H1 (cell line): ENCODE results near the gene PTPRG. TPM values are rescaled to one million over a fixed set of nuclear protein-coding genes. Genes with fewer than 3 reads are reported as not detected.

ENCODE experiments used
- CTCF ChIA-PET: fragments of 300-600 bp; sonication (Branson Sonifier 250); formaldehyde crosslinking; loops from one replicate; lab custom pipeline; 2021; ENCODE audit not compliant: partially characterized antibody; lab: Charles Lee
- POLR2A ChIA-PET: fragments of 300-600 bp; sonication (Branson Sonifier 250); formaldehyde crosslinking; loops from one replicate; lab custom pipeline; 2021; ENCODE audit warnings: inconsistent platforms; ENCODE audit not compliant: partially characterized antibody; lab: Charles Lee
- DNase-seq, 2 experiments: peaks; one replicate each; pipeline versions ENCODE4 v3.0.0 to v3.0.0-alpha.2; 2010 to 2022; ENCODE audit warnings: low spot score in 2 of 2, low read depth in 1 of 2, mixed read lengths in 1 of 2
- FAIRE-seq: peaks from 2 replicates; lab custom pipeline; 2011; peaks lifted over from hg19 to GRCh38; lab: Jason Lieb, UNC
- H2AFZ ChIP-seq: 2 replicates; pipeline ENCODE4 v1.8.1; 2012; ENCODE audit warnings: low read length, inconsistent platforms
- H2AK5ac ChIP-seq: 2 replicates; pipeline ENCODE4 v1.6.1; 2013; ENCODE audit warnings: low read depth, low read length
- H2BK120ac ChIP-seq: replicated peaks from 2 replicates; pipeline ENCODE3; 2013; ENCODE audit warnings: low read depth, low read length, inconsistent platforms
- H2BK12ac ChIP-seq: 2 replicates; pipeline ENCODE4 v1.6.1; 2013; ENCODE audit warnings: low read depth, low read length
- H2BK15ac ChIP-seq: 2 replicates; pipeline ENCODE4 v1.6.1; 2013; ENCODE audit warnings: low read length
- H2BK20ac ChIP-seq: 2 replicates; pipeline ENCODE4 v1.6.1; 2013; ENCODE audit warnings: low read length
- H2BK5ac ChIP-seq: 2 replicates; pipeline ENCODE4 v1.6.1; 2013; ENCODE audit warnings: low read depth, low read length
- H3K14ac ChIP-seq: 2 replicates; pipeline ENCODE4 v1.6.1; 2013; ENCODE audit warnings: inconsistent platforms; ENCODE audit not compliant: insufficient read length
- H3K18ac ChIP-seq: 2 replicates; pipeline ENCODE4 v1.6.1; 2013; ENCODE audit warnings: low read length; ENCODE audit errors: extremely low read depth
- H3K23ac ChIP-seq: 2 replicates; pipeline ENCODE4 v1.6.1; 2013; ENCODE audit warnings: inconsistent platforms; ENCODE audit not compliant: insufficient read length
- H3K23me2 ChIP-seq: 2 replicates; pipeline ENCODE4 v1.6.1; 2013; ENCODE audit warnings: low read depth, low read length
- H3K27ac ChIP-seq: 2 replicates; pipeline ENCODE4 v1.6.1; 2011; ENCODE audit warnings: low read depth, low read length, inconsistent platforms
- H3K27me3 ChIP-seq, 4 experiments: replicated peaks in 1 of 4; 1 replicate in 1 of 4; 2 replicates in 3 of 4; pipeline versions ENCODE4 v1.6.1 to v1.8.1; 2011 to 2013; ENCODE audit warnings: low read length in 3 of 4, mild to moderate bottlenecking in 3 of 4, inconsistent platforms in 2 of 4, mixed read lengths in 2 of 4, moderate library complexity in 1 of 4; ENCODE audit not compliant: control insufficient read depth in 3 of 4, insufficient read depth in 3 of 4; ENCODE audit errors: extremely low read depth in 1 of 4
- H3K36me3 ChIP-seq, 4 experiments: 2 replicates each; pipeline versions ENCODE4 v1.6.1 to v1.8.1; 2011 to 2013; ENCODE audit warnings: mild to moderate bottlenecking in 4 of 4, low read length in 3 of 4, moderate library complexity in 2 of 4, control low read depth in 1 of 4, inconsistent platforms in 1 of 4; ENCODE audit not compliant: insufficient read depth in 4 of 4, control insufficient read depth in 2 of 4
- H3K4ac ChIP-seq: replicated peaks from 2 replicates; pipeline ENCODE3; 2013; ENCODE audit warnings: low read length, low read depth, mixed read lengths, inconsistent platforms; ENCODE audit not compliant: insufficient read length
- H3K4me1 ChIP-seq, 4 experiments: replicated peaks in 1 of 4; 1 replicate in 1 of 4; 2 replicates in 3 of 4; pipeline versions ENCODE4 v1.6.1 to v1.8.1; 2011 to 2013; ENCODE audit warnings: low read length in 3 of 4, inconsistent platforms in 2 of 4, mixed read lengths in 1 of 4; ENCODE audit not compliant: insufficient read depth in 4 of 4, control insufficient read depth in 3 of 4
- H3K4me2 ChIP-seq, 2 experiments: 2 replicates each; pipeline versions ENCODE4 v1.6.1 to v1.8.1; 2011 to 2013; ENCODE audit warnings: low read depth in 2 of 2, low read length in 2 of 2, control low read depth in 1 of 2, inconsistent platforms in 1 of 2, mild to moderate bottlenecking in 1 of 2; ENCODE audit not compliant: insufficient read depth in 1 of 2
- H3K4me3 ChIP-seq, 4 experiments: fragments of 200-600, 300-600 bp in 1 of 4; sonication (generic), shearing (Covaris generic), sonication (Bioruptor Twin) in 1 of 4; 2 replicates each; pipeline versions ENCODE4 v1.5.1 to v1.8.1; 2011 to 2016; ENCODE audit warnings: low read length in 4 of 4, low read depth in 3 of 4, control low read depth in 2 of 4, inconsistent platforms in 2 of 4, mild to moderate bottlenecking in 2 of 4, mixed read lengths in 1 of 4, moderate library complexity in 1 of 4; ENCODE audit not compliant: insufficient read depth in 2 of 4; ENCODE audit errors: extremely low read depth in 1 of 4
- H3K56ac ChIP-seq: replicated peaks from 2 replicates; pipeline ENCODE3; 2013; ENCODE audit warnings: low read depth, mild to moderate bottlenecking, mixed read lengths, low read length, inconsistent platforms; ENCODE audit not compliant: insufficient read length
- H3K79me1 ChIP-seq: 2 replicates; pipeline ENCODE4 v1.6.1; 2013; ENCODE audit warnings: low read depth, low read length, control low read depth
- H3K79me2 ChIP-seq, 2 experiments: 2 replicates each; pipeline versions ENCODE4 v1.6.1 to v1.8.1; 2012 to 2013; ENCODE audit warnings: low read length in 2 of 2, mild to moderate bottlenecking in 2 of 2, inconsistent platforms in 1 of 2; ENCODE audit not compliant: insufficient read depth in 2 of 2, control insufficient read depth in 1 of 2
- H3K9ac ChIP-seq, 4 experiments: replicated peaks in 1 of 4; 1 replicate in 1 of 4; 2 replicates in 3 of 4; pipeline versions ENCODE4 v1.6.1 to v1.8.1; 2011 to 2013; ENCODE audit warnings: low read depth in 3 of 4, low read length in 3 of 4, control low read depth in 2 of 4, mild to moderate bottlenecking in 2 of 4, moderate library complexity in 2 of 4, inconsistent platforms in 1 of 4; ENCODE audit errors: extremely low read depth in 1 of 4
- H3K9me3 ChIP-seq, 2 experiments: 2 replicates each; pipeline versions ENCODE4 v1.6.1 to v1.8.1; 2012 to 2013; ENCODE audit warnings: mild to moderate bottlenecking in 2 of 2, moderate library complexity in 2 of 2, control low read depth in 1 of 2, inconsistent platforms in 1 of 2, low read depth in 1 of 2, low read length in 1 of 2, mixed read lengths in 1 of 2; ENCODE audit not compliant: insufficient read depth in 2 of 2
- H4K20me1 ChIP-seq, 2 experiments: replicated peaks in 1 of 2; 2 replicates each; pipeline versions ENCODE3 to v1.8.1; 2011 to 2013; ENCODE audit warnings: inconsistent platforms in 2 of 2, low read length in 2 of 2, mild to moderate bottlenecking in 1 of 2; ENCODE audit not compliant: insufficient read depth in 2 of 2, control insufficient read depth in 1 of 2
- H4K5ac ChIP-seq: 2 replicates; pipeline ENCODE4 v1.6.1; 2013; ENCODE audit warnings: low read length, low read depth, mixed read lengths, inconsistent platforms; ENCODE audit not compliant: insufficient read length
- H4K8ac ChIP-seq: 2 replicates; pipeline ENCODE4 v1.8.0; 2013; ENCODE audit warnings: mild to moderate bottlenecking, moderate library complexity, low read length, inconsistent platforms; ENCODE audit not compliant: insufficient read depth; ENCODE audit errors: extremely low read depth
- H4K91ac ChIP-seq: replicated peaks from 2 replicates; pipeline ENCODE3; 2013; ENCODE audit warnings: low read length, mixed read lengths, inconsistent platforms; ENCODE audit not compliant: insufficient read length
- FOSL1 ChIP-seq: IDR thresholded peaks from 2 replicates; pipeline ENCODE4 v1.6.1; 2011; ENCODE audit warnings: mild to moderate bottlenecking, low read depth, low read length, moderate library complexity; ENCODE audit not compliant: insufficient read depth
- WGBS, 2 experiments: shearing (Covaris generic) in 1 of 2; methylation state at CpG; one replicate each; pipeline versions ENCODE4 v1.1.6 to v1.1.7; 2013 to 2015; ENCODE audit warnings: low lambda C conversion rate in 2 of 2, mixed read lengths in 2 of 2, inconsistent platforms in 1 of 2, low coverage in 1 of 2, missing lambda C conversion rate in 1 of 2; ENCODE audit not compliant: insufficient replicate concordance in 2 of 2, insufficient coverage in 1 of 2, insufficient read length in 1 of 2; ENCODE audit errors: extremely low coverage in 1 of 2, missing lambda C conversion rate in 1 of 2; 5-methylcytosine and 5-hydroxymethylcytosine counted together
- polyA plus RNA-seq, 7 experiments: library from polyadenylated mRNA; depleted of rRNA in 3 of 7; stranded (reverse) in 5 of 7; unstranded in 2 of 7; fragments of >200 nt in 5 of 7; fragments of 200-250 nt in 2 of 7; gene quantifications; 1 replicate in 5 of 7; 2 replicates in 1 of 7; 4 replicates in 1 of 7; pipeline versions ENCODE4 v1.2.1 to v1.2.3, GENCODE V29; 2011 to 2013; ENCODE audit warnings: missing spikeins in 2 of 7, mixed read lengths in 2 of 7
- total RNA-seq: library from RNA; stranded (reverse); fragmentation: NEBNext Ultra II Directional; extraction: Animal tissue kit (Norgen Biotek cat#: 25700); gene quantifications from 2 replicates; pipeline ENCODE4 v1.2.1, GENCODE V29; 2021

The PTPRG gene
- total and polyA plus RNA-seq, 2 of the 8 experiments (the other 6 are each of a cell fraction or from before 2014, with no cell fraction given): 23.3 to 96.2 TPM

GRCh38 chr3:62300617-62301016, 739.2 kb downstream of the PTPRG start:
- Histone ChIP-seq H4K8ac (no peak overlapping the region), H3K4me1 (no peaks in the 10 kb centered on the region), H3K4me2 (no peak overlapping the region), H3K18ac (no peak overlapping the region), H2BK5ac (no peak overlapping the region), H2BK20ac (no peak overlapping the region), H3K9me3 (no peaks in the 10 kb centered on the region), H3K4me3 (no peak overlapping the region), H3K23me2 (no peaks in the 10 kb centered on the region), H3K56ac (no peak overlapping the region), H3K23ac (no peak overlapping the region), H3K14ac (no peak overlapping the region), H3K36me3 (no peaks in the 10 kb centered on the region; a peak in 1 of 8 replicates), H2BK120ac (no peak overlapping the region), H2AK5ac (no peak overlapping the region), H3K4ac (no peak overlapping the region), H3K27ac (no peak overlapping the region), H2BK15ac (no peak overlapping the region), H2AFZ (no peak overlapping the region), H3K27me3 (no peaks in the 10 kb centered on the region), H4K91ac (no peak overlapping the region), H3K79me2 (no peaks in the 10 kb centered on the region), H4K20me1 (no peaks in the 10 kb centered on the region), H3K79me1 (no peaks in the 10 kb centered on the region), H4K5ac (no peak overlapping the region), H3K9ac (no peak overlapping the region), H2BK12ac (no peak overlapping the region)
- DNase-seq (no peak), FAIRE-seq (no peak)
- no peak for TF ChIP-seq FOSL1
- ChIA-PET POLR2A (interaction anchor here (1.2 to 1.3 kb wide), 2 partner anchors 12 to 18 kb away, joined by 4 read pairs; no protein-coding TSS in a partner anchor), CTCF (interaction anchor here (1.4 kb wide), 1 partner anchor 23 kb away, joined by 3 read pairs; no protein-coding TSS in a partner anchor)
- WGBS, 2 experiments: 89 to 100% methylated on average over 1 to 3 of the region's 3 CpGs
